GM12878 (cell line): ENCODE results near the gene CDK5R1. TPM values are rescaled to one million over a fixed set of nuclear protein-coding genes. Genes with fewer than 3 reads are reported as not detected.

ENCODE experiments used
- ATAC-seq: fragments of 200-7000 bp; cut with Tn5 transposase; 3 replicates; pipeline ENCODE4 v1.9.1; 2020; ENCODE audit warnings: mild to moderate bottlenecking, moderate library complexity
- BruUV-seq: library from RNA; stranded (reverse); fragments of 400-500 nt; replicated peaks from 2 replicates; lab custom pipeline; 2021; lab: Mats Ljungman, UMichigan
- CTCF ChIA-PET: fragments of 300-600 bp; sonication (Branson Sonifier 250); formaldehyde crosslinking; extraction: SDS; loops from one replicate; lab custom pipeline; 2021; ENCODE audit warnings: inconsistent platforms; lab: Yijun Ruan, JAX
- POLR2A ChIA-PET: fragments of 350-600 bp; formaldehyde crosslinking; extraction: SDS; loops from one replicate; lab custom pipeline; 2021; ENCODE audit warnings: inconsistent platforms; lab: Charles Lee
- RAD21 ChIA-PET: fragments of 300-600 bp; sonication (Branson Sonifier 250); formaldehyde crosslinking; loops from one replicate; lab custom pipeline; 2023; ENCODE audit warnings: antibody characterized with exemption; ENCODE audit not compliant: unreplicated experiment; lab: Charles Lee
- SMC1A ChIA-PET: fragments of 300-600 bp; sonication (Branson Sonifier 250); formaldehyde crosslinking; loops from one replicate; lab custom pipeline; 2023; ENCODE audit not compliant: unreplicated experiment, uncharacterized antibody; lab: Charles Lee
- DNase-seq: peaks from one replicate; pipeline ENCODE4 v3.0.0-alpha.2; 2011; ENCODE audit warnings: low read depth, low spot score
- FAIRE-seq: peaks from 3 replicates; lab custom pipeline; 2011; peaks lifted over from hg19 to GRCh38; lab: Jason Lieb, UNC
- H2AFZ ChIP-seq: 2 replicates; pipeline ENCODE4 v1.6.0; 2011; ENCODE audit warnings: low read depth, low read length, control low read depth; ENCODE audit not compliant: control insufficient read depth
- H3K27ac ChIP-seq: 2 replicates; pipeline ENCODE4 v1.5.1; 2011; ENCODE audit warnings: control low read depth; ENCODE audit not compliant: control insufficient read depth, insufficient read depth
- H3K27me3 ChIP-seq, 2 experiments: replicated peaks in 1 of 2; 2 replicates each; pipeline versions ENCODE4 v1.6.0 to v1.6.1; 2011; ENCODE audit warnings: low read length in 1 of 2; ENCODE audit not compliant: control insufficient read depth in 2 of 2, insufficient read depth in 2 of 2
- H3K36me3 ChIP-seq, 2 experiments: 2 replicates each; pipeline ENCODE4 v1.5.1; 2011; ENCODE audit warnings: low read length in 1 of 2; ENCODE audit not compliant: control insufficient read depth in 2 of 2, insufficient read depth in 2 of 2
- H3K4me1 ChIP-seq: 2 replicates; pipeline ENCODE4 v1.6.1; 2011; ENCODE audit warnings: mild to moderate bottlenecking, low read length, moderate library complexity, mixed read lengths; ENCODE audit not compliant: control insufficient read depth, insufficient read depth
- H3K4me2 ChIP-seq: 2 replicates; pipeline ENCODE4 v1.6.0; 2011; ENCODE audit warnings: control low read depth; ENCODE audit not compliant: control insufficient read depth, insufficient read depth
- H3K4me3 ChIP-seq: fragments of 200-600 bp; sonication (generic); 2 replicates; pipeline ENCODE4 v1.5.1; 2016
- H3K79me2 ChIP-seq: 2 replicates; pipeline ENCODE4 v1.6.0; 2011; ENCODE audit warnings: low read length; ENCODE audit not compliant: control insufficient read depth, insufficient read depth
- H3K9ac ChIP-seq: 2 replicates; pipeline ENCODE4 v1.8.0; 2011; ENCODE audit warnings: low read length, control low read depth, mixed read lengths; ENCODE audit not compliant: control insufficient read depth, insufficient read depth
- H3K9me3 ChIP-seq: replicated peaks from 3 replicates; pipeline ENCODE4 v1.5.1; 2011; ENCODE audit warnings: mild to moderate bottlenecking, low read length; ENCODE audit not compliant: control insufficient read depth, insufficient read depth
- H4K20me1 ChIP-seq: 2 replicates; pipeline ENCODE4 v1.6.0; 2011; ENCODE audit not compliant: control insufficient read depth, insufficient read depth
- ATF7 ChIP-seq: fragments of 450-650 bp; IDR thresholded peaks from 2 replicates; pipeline ENCODE4 v1.6.1; 2016; ENCODE audit warnings: low read depth, mild to moderate bottlenecking
- BRCA1 ChIP-seq: IDR thresholded peaks from 2 replicates; pipeline ENCODE4 v1.6.1; 2011; ENCODE audit warnings: low read depth, low read length, improper control_type of control experiment
- CREM ChIP-seq: IDR thresholded peaks from 2 replicates; pipeline ENCODE4 v1.6.1; 2014; ENCODE audit warnings: antibody characterized with exemption, low read depth
- CTCF ChIP-seq, 3 experiments: IDR thresholded peaks in 2 of 3; conservative IDR thresholded peaks in 1 of 3; 2 replicates each; pipeline ENCODE4 v1.5.1; 2011; ENCODE audit warnings: low read depth in 3 of 3, low read length in 3 of 3, mild to moderate bottlenecking in 3 of 3, control low read depth in 2 of 3, moderate library complexity in 2 of 3, inconsistent platforms in 1 of 3, mixed read lengths in 1 of 3; ENCODE audit not compliant: control insufficient read depth in 2 of 3, insufficient read depth in 1 of 3; ENCODE audit errors: extremely low read depth in 1 of 3
- EP300 ChIP-seq, 2 experiments: fragments of 150-350 bp in 1 of 2; IDR thresholded peaks; 2 replicates each; pipeline ENCODE4 v1.6.1; 2011 to 2012; ENCODE audit warnings: low read depth in 2 of 2, low read length in 2 of 2, borderline replicate concordance in 1 of 2, improper control_type of control experiment in 1 of 2, inconsistent platforms in 1 of 2; ENCODE audit not compliant: control insufficient read depth in 1 of 2
- EZH2 ChIP-seq: IDR thresholded peaks from 2 replicates; pipeline ENCODE4 v1.6.1; 2012; ENCODE audit warnings: low read depth, mild to moderate bottlenecking, control low read depth, inconsistent platforms, low read length, borderline replicate concordance; ENCODE audit not compliant: control insufficient read depth
- GATAD2B ChIP-seq: fragments of 450-650 bp; conservative IDR thresholded peaks from 2 replicates; pipeline ENCODE4 v1.6.1; 2017; ENCODE audit warnings: low read depth, mild to moderate bottlenecking, moderate library complexity
- RAD21 ChIP-seq: IDR thresholded peaks from 2 replicates; pipeline ENCODE4 v1.6.1; 2011; ENCODE audit warnings: mild to moderate bottlenecking, low read depth, low read length, moderate library complexity; ENCODE audit not compliant: insufficient read depth
- SIX5 ChIP-seq: IDR thresholded peaks from 2 replicates; pipeline ENCODE4 v1.6.1; 2011; ENCODE audit warnings: mild to moderate bottlenecking, low read depth, low read length, moderate library complexity; ENCODE audit not compliant: severe bottlenecking
- SRF ChIP-seq, 2 experiments: IDR thresholded peaks; 2 replicates each; pipeline ENCODE4 v1.6.1; 2011; ENCODE audit warnings: low read depth in 2 of 2, low read length in 2 of 2, mild to moderate bottlenecking in 1 of 2, moderate library complexity in 1 of 2
- WGBS: methylation state at CpG from one replicate; pipeline ENCODE4 v1.1.6; 2016; ENCODE audit warnings: low lambda C conversion rate; ENCODE audit not compliant: insufficient replicate concordance, insufficient coverage; ENCODE audit errors: missing lambda C conversion rate; 5-methylcytosine and 5-hydroxymethylcytosine counted together
- in situ Hi-C: fragments of 300-500 bp; cut with MboI; formaldehyde crosslinking; loops from 9 replicates; pipeline ENCODE4 v1.14.3; 2018; ENCODE audit warnings: mixed read lengths
- intact Hi-C: fragments of 100-400 bp; cut with micrococcal nuclease; formaldehyde crosslinking; loops from one replicate; pipeline ENCODE4 v1.14.2; 2022; ENCODE audit not compliant: unreplicated experiment
- polyA plus RNA-seq, 11 experiments: library from polyadenylated mRNA; depleted of rRNA in 4 of 11; unstranded in 6 of 11; stranded (reverse) in 5 of 11; fragments of >200 nt; fragmentation: Nextera tagmentation in 4 of 11; fragmentation: Illumina TruSeq in 1 of 11; extraction: Ambion mirVana in 4 of 11; extraction: Trizol in 1 of 11; gene quantifications; 1 replicate in 1 of 11; 2 replicates in 10 of 11; pipeline versions ENCODE4 v1.2.1 to v1.2.3, GENCODE V29; 2011 to 2016; ENCODE audit warnings: inconsistent platforms in 2 of 11, missing spikeins in 2 of 11, low read depth in 1 of 11
- total RNA-seq, 4 experiments: library from RNA; depleted of rRNA in 3 of 4; stranded (reverse); fragments of >200 nt in 3 of 4; fragmentation: Illumina TruSeq in 1 of 4; extraction: Trizol in 1 of 4; gene quantifications; 2 replicates each; pipeline versions ENCODE4 v1.2.1 to v1.2.3, GENCODE V29; 2013 to 2021
- TF ChIP-seq, protein P1 (sequence below): fragments of 450-650 bp; IDR thresholded peaks from 2 replicates; pipeline ENCODE4 v1.6.1; 2014; ENCODE audit warnings: mild to moderate bottlenecking
- TF ChIP-seq, protein P2 (sequence below): IDR thresholded peaks from 2 replicates; pipeline ENCODE4 v1.6.1; 2011; ENCODE audit warnings: borderline replicate concordance, low read depth, mild to moderate bottlenecking, moderate library complexity, low read length; ENCODE audit not compliant: insufficient read depth, poor library complexity, severe bottlenecking
- TF ChIP-seq, protein P3 (sequence below): fragments of 450-650 bp; IDR thresholded peaks from 2 replicates; pipeline ENCODE4 v1.6.1; 2018; ENCODE audit warnings: borderline replicate concordance, mild to moderate bottlenecking; ENCODE audit not compliant: partially characterized antibody

CDK5R1 gene
- total and polyA plus RNA-seq, 10 of the 15 experiments (the other 5 are each of a cell fraction or from before 2014, with no cell fraction given) = 1.1 to 28.3 (median 12.2) TPM

DNA sequence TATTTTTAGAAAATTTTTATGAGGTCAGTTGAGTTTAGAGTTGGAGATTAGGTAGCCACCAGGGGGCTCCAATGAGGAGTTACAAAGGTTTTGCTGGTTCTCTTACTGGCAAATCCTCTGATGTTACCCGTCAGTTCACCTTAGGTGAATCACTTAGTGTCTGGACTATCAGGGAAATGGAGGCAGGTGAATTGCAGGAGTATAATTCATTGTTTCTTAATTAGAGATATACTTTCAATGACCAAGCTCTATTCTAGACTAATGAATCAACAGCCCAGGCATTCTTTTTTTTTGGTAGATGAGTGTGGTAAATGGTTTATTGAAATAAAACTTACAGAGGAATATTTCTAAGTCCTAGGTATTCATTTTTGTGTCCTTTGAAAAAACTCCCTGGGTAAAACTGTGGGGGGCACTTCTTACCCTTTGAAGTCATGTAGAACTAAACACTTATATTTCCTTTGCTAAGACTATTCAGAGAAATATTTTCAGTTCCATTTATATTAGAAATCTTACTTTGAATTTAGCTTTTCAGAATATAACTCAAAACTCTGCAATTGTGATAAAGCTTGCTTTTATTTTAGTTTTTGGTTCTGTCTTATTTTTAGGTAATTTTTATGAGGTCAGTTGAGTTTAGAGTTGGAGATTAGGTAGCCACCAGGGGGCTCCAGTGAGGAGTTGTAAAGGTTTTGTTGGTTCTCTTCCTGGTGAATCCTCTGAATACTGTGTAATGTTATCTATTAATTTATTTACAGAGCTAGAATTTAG, 24.8 kb upstream of the CDK5R1 start:
- H3K36me3 ChIP-seq = peaks cover 9 to 29% of the 10 kb centered on the region in 2 experiments
- POLR2A ChIA-PET = interaction anchor here (1.3 to 1.9 kb wide), 3 partner anchors 21 to 61 kb away, joined by 5 to 7 read pairs (median 5); no protein-coding TSS in a partner anchor
- H3K4me2 ChIP-seq = no peak overlapping the region
- H2AFZ ChIP-seq = no peak overlapping the region
- in situ Hi-C loops (loop anchor here (25.0 kb wide), 1 partner anchor 450 kb away; no protein-coding TSS in a partner anchor), intact Hi-C loops (loop anchor here (5.0 kb wide), 2 partner anchors 145 to 295 kb away; no protein-coding TSS in a partner anchor)
- WGBS = 33% methylated on average over 1 of the region's 1 CpG
- BruUV-seq = no TSS peak
- CTCF ChIA-PET = interaction anchor here (0.5 to 7.4 kb wide), 71 partner anchors 9 to 536 kb away, joined by 3 to 127 read pairs (median 5); partner anchors contain the start of genes CDK5R1, MYO1D and PSMD11
- H4K20me1 ChIP-seq = no peaks in the 10 kb centered on the region
- DNase-seq (no peak), FAIRE-seq (no peak), ATAC-seq (peak; percentile 93)
- H3K9ac ChIP-seq = no peak overlapping the region
- no peaks in the 10 kb centered on the region; the same call in 1 of the 2 replicates for H3K79me2 ChIP-seq
- no peaks in the 10 kb centered on the region for H3K9me3 ChIP-seq
- no peak overlapping the region for H3K27ac ChIP-seq
- no peaks in the 10 kb centered on the region for H3K27me3 ChIP-seq
- SMC1A ChIA-PET = interaction anchor here (0.7 to 3.6 kb wide), 31 partner anchors 9 to 474 kb away, joined by 3 to 32 read pairs (median 4); partner anchors contain the start of gene PSMD11
- RAD21 ChIA-PET = interaction anchor here (0.8 to 2.6 kb wide), 18 partner anchors 9 to 448 kb away, joined by 3 to 11 read pairs (median 4); partner anchors contain the start of genes CDK5R1, MYO1D and PSMD11
- no peak overlapping the region for H3K4me3 ChIP-seq
- H3K4me1 ChIP-seq = no peaks in the 10 kb centered on the region
- TF ChIP-seq, protein P1, sequence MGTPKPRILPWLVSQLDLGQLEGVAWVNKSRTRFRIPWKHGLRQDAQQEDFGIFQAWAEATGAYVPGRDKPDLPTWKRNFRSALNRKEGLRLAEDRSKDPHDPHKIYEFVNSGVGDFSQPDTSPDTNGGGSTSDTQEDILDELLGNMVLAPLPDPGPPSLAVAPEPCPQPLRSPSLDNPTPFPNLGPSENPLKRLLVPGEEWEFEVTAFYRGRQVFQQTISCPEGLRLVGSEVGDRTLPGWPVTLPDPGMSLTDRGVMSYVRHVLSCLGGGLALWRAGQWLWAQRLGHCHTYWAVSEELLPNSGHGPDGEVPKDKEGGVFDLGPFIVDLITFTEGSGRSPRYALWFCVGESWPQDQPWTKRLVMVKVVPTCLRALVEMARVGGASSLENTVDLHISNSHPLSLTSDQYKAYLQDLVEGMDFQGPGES = no peak
- no peak for TF ChIP-seq EP300 (IDR thresholded peaks at IDR 0.05; ENCODE audit: borderline replicate concordance in 1 of 2, control insufficient read depth in 1 of 2, low read depth in 2 of 2, low read length in 2 of 2)
- TF ChIP-seq, protein P2, sequence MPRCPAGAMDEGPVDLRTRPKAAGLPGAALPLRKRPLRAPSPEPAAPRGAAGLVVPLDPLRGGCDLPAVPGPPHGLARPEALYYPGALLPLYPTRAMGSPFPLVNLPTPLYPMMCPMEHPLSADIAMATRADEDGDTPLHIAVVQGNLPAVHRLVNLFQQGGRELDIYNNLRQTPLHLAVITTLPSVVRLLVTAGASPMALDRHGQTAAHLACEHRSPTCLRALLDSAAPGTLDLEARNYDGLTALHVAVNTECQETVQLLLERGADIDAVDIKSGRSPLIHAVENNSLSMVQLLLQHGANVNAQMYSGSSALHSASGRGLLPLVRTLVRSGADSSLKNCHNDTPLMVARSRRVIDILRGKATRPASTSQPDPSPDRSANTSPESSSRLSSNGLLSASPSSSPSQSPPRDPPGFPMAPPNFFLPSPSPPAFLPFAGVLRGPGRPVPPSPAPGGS = no peak
- no peak for TF ChIP-seq BRCA1
- TF ChIP-seq SIX5 = no peak
- TF ChIP-seq EZH2 = no peak
- TF ChIP-seq, protein P3, sequence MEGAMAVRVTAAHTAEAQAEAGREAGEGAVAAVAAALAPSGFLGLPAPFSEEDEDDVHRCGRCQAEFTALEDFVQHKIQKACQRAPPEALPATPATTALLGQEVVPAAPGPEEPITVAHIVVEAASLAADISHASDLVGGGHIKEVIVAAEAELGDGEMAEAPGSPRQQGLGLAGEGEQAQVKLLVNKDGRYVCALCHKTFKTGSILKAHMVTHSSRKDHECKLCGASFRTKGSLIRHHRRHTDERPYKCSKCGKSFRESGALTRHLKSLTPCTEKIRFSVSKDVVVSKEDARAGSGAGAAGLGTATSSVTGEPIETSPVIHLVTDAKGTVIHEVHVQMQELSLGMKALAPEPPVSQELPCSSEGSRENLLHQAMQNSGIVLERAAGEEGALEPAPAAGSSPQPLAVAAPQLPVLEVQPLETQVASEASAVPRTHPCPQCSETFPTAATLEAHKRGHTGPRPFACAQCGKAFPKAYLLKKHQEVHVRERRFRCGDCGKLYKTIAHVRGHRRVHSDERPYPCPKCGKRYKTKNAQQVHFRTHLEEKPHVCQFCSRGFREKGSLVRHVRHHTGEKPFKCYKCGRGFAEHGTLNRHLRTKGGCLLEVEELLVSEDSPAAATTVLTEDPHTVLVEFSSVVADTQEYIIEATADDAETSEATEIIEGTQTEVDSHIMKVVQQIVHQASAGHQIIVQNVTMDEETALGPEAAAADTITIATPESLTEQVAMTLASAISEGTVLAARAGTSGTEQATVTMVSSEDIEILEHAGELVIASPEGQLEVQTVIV = no peak
- peak; percentile 35 to 64 (median 59); a peak in 5 of 6 replicates for TF ChIP-seq CTCF (IDR thresholded peaks at IDR 0.05 in 2 of 3, conservative IDR thresholded peaks at IDR 0.05 in 1 of 3; ENCODE audit: control insufficient read depth in 2 of 3, extremely low read depth in 1 of 3, insufficient read depth in 1 of 3, low read depth in 3 of 3, low read length in 3 of 3)
- TF ChIP-seq ATF7 = 0 out of 2 replicates have a peak, but pooled peaks have one; percentile 17
- TF ChIP-seq GATAD2B = no peak
- TF ChIP-seq SRF (IDR thresholded peaks at IDR 0.05; ENCODE audit: low read depth in 2 of 2, low read length in 2 of 2) = no peak
- TF ChIP-seq RAD21 = peak; percentile 42
- no peak for TF ChIP-seq CREM
